NB4 (cell line): ENCODE measurements around the gene PLD4.
"Not testable (repeated sequence)": the region's sequence is repeated elsewhere in the genome, so short reads cannot be mapped to it uniquely, and the experiment has no call there.

ENCODE experiments used
- CTCF ChIP-seq: IDR thresholded peaks from one replicate; pipeline ENCODE4 v1.5.1; 2012; ENCODE audit warnings: low read depth, low read length
- MAX ChIP-seq: IDR thresholded peaks from 2 replicates; pipeline ENCODE4 v1.6.1; 2011; ENCODE audit warnings: low read depth, low read length
- MYC ChIP-seq: IDR thresholded peaks from 2 replicates; pipeline ENCODE4 v1.6.1; 2011; ENCODE audit warnings: low read depth, low read length
- POLR2A ChIP-seq: IDR thresholded peaks from 2 replicates; pipeline ENCODE4 v1.6.1; 2011; ENCODE audit warnings: mild to moderate bottlenecking; ENCODE audit not compliant: insufficient read length; ENCODE audit errors: extremely low read depth

GRCh38 chr14:104945266-104945665 lies 20.6 kb downstream of the PLD4 start:
- not testable (repeated sequence) for TF ChIP-seq CTCF, MAX, POLR2A, MYC
